G401.6 (cell line): ENCODE data around the gene DIAPH1.
A peak's percentile ranks its signal among the peaks of the same experiment; 100 is the strongest.

Experiments
- FAIRE-seq: peaks from 2 replicates; lab custom pipeline; 2012; peaks lifted over from hg19 to GRCh38; lab: Jason Lieb, UNC

The DIAPH1 gene

GRCh38 chr5:141639357-141640050 lies 20.7 kb upstream of the DIAPH1 start:
- FAIRE-seq, result no peak

GRCh38 chr5:141638771-141639170 lies 20.0 kb upstream of the DIAPH1 start:
- FAIRE-seq, result no peak

- no peak for FAIRE-seq
Measured at GRCh38 chr5:141637767-141638419, 19.1 kb upstream of the DIAPH1 start.

- FAIRE-seq, result no peak
Measured at GRCh38 chr5:141637123-141637766, 18.4 kb upstream of the DIAPH1 start.

GRCh38 chr5:141636413-141637122 lies 17.8 kb upstream of the DIAPH1 start, which contains the start of the genes HDAC3 and RELL2:
Gene HDAC3 (minus strand): TSS chr5:141636849. CDS start chr5:141636790, 59 bp downstream.
Gene RELL2 (plus strand): TSS chr5:141636997. CDS start chr5:141638226, 1,229 bp downstream.
- no peak for FAIRE-seq

- FAIRE-seq, result no peak
Measured at GRCh38 chr5:141636106-141636412, 17.3 kb upstream of the DIAPH1 start.

GRCh38 chr5:141635646-141636045 lies 16.8 kb upstream of the DIAPH1 start:
- FAIRE-seq, result no peak

- no peak for FAIRE-seq
Measured at GRCh38 chr5:141634720-141635119, 15.9 kb upstream of the DIAPH1 start.

- no peak for FAIRE-seq
Measured at GRCh38 chr5:141633871-141634561, 15.2 kb upstream of the DIAPH1 start.

GRCh38 chr5:141632650-141633049 lies 13.8 kb upstream of the DIAPH1 start:
- FAIRE-seq, result no peak

- FAIRE-seq, result no peak
Measured at GRCh38 chr5:141630570-141631140, 11.9 kb upstream of the DIAPH1 start.

- FAIRE-seq, result no peak
Measured at GRCh38 chr5:141628175-141628788, 9.5 kb upstream of the DIAPH1 start.

- FAIRE-seq, result no peak
Measured at GRCh38 chr5:141623611-141624010, 4.8 kb upstream of the DIAPH1 start.

GRCh38 chr5:141623186-141623585 lies 4.4 kb upstream of the DIAPH1 start:
- no peak for FAIRE-seq

- peak; percentile 19 for FAIRE-seq
Measured at GRCh38 chr5:141618030-141618803, 583 bp downstream of the DIAPH1 start.

- FAIRE-seq, result no peak
Measured at GRCh38 chr5:141617682-141618029, 1.1 kb downstream of the DIAPH1 start.

- FAIRE-seq, result no peak
Measured at GRCh38 chr5:141617128-141617527, 1.7 kb downstream of the DIAPH1 start.

GRCh38 chr5:141615991-141616720 lies 2.6 kb downstream of the DIAPH1 start:
- FAIRE-seq, result no peak

GRCh38 chr5:141613344-141613743 lies 5.5 kb downstream of the DIAPH1 start:
- FAIRE-seq, result no peak

GRCh38 chr5:141611289-141611688 lies 7.5 kb downstream of the DIAPH1 start:
- FAIRE-seq, result no peak
